HCEC 1CT (cell line): ENCODE data around the gene PDE11A.
"Not testable (repeated sequence)": the region's sequence is repeated elsewhere in the genome, so short reads cannot be mapped to it uniquely, and the experiment has no call there.

Experiments
- DNase-seq: peaks from one replicate; pipeline ENCODE4 v3.0.0-alpha.2; 2017

PDE11A gene

GRCh38 chr2:177810906-177811305 is 261.7 kb downstream of the PDE11A start:
- DNase-seq: no peak

- DNase-seq: no peak
These were observed 263.4 kb downstream of the PDE11A start for GRCh38 chr2:177808984-177809809.

DNA sequence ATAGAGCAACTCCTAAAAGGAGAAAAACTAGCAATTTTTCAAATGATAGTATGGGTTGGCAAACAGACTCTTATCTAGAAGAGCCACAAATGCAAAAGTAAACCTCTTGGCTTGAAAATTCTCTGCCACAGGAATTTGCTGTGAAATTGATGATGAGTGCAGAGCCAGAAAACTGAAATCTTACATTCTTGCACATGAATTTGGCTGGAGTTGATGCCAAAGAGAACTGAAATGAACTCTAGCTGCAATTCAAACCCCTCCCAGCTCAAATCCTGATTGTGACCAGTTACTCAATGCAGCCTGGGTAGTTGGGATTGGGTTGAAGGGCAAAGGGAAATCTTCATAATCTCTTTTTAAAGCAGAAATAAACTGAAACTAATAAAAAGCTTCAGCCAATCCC is 266.6 kb downstream of the PDE11A start:
- no peak for DNase-seq

DNA sequence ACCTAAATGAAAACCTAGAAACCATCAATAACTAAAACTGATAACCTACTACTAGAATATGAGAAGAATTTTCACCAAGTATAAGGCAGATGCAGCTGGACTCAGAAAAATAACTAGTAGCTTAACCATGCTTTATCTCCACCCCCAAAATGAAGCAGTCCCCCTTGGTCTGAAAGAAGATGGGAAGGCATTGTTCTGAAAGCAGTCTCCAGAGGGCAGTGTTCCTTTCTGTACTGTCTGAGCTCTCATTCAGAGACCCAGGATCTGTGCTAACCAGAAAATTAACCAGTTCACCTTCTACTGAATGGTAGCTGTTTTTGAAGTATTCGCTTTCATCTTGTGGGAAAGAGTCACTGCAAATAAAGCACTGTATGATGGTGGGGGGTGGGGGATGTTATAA is 273.0 kb downstream of the PDE11A start:
- peak; percentile 37 for DNase-seq

GRCh38 chr2:177797808-177798207 is 274.8 kb downstream of the PDE11A start:
- no peak for DNase-seq

GRCh38 chr2:177796654-177797415 is 275.7 kb downstream of the PDE11A start:
- DNase-seq: no peak

GRCh38 chr2:177796011-177796410 is 276.6 kb downstream of the PDE11A start:
- DNase-seq: no peak

DNA sequence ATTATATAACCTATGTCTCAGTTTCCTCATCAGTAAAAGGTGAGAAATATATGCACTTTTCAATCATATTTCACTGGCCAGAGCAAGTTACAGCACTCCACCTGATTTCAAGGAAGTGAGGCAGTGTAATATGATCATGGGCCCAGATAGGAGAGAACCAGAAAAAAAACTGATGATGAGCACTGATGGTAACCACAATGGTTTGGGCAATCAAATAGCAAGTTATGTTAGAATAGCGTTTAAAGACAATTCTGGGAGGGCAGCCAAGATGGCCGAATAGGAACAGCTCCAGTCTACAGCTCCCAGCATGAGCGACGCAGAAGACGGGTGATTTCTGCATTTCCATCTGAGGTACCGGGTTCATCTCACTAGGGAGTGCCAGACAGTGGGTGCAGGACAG is 287.4 kb downstream of the PDE11A start:
- DNase-seq: not testable (repeated sequence)

- DNase-seq: peak; percentile 60
These were observed 287.9 kb downstream of the PDE11A start for GRCh38 chr2:177784745-177785067.

- DNase-seq: peak; percentile 63
These were observed 288.5 kb downstream of the PDE11A start for GRCh38 chr2:177783835-177784744.

DNA sequence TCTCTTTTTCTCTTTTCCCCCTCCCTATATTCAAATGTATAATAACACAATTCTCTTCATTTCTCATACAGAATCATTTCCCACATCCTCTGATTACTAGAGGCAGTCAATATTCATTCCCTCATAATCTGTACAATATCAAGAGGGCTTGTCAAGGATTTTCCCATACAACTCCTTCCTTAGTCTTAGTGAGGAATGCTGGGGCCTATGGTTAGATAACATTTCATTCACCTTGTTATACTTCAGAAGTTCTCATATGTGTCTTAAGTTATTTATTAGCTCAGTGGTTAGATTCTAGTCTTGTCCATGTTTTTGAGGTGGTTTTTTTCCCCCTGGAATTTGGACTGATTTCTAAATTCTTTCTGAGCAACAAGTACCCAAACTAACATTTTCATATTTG is 289.5 kb downstream of the PDE11A start:
- no peak for DNase-seq

DNA sequence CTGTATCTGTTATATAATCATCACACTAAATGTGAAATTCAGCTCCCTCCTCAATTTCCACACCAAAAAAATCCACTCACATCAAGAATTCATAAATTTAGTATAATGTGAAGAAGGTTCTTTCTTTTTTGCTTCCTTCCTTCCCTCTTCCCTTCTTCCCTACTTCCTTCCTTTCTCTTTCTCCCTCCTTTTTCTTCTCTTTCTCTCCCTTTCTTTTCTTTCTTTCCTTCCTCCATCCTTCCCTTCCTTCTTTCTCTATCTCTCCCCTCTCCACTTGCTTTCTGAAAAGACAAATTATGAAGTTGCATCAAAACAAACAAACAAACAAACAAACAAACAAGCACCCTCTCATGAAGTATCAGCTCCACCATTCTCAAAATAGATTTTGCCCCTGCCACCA is 290.0 kb downstream of the PDE11A start:
- DNase-seq: no peak

GRCh38 chr2:177778472-177778871 is 294.1 kb downstream of the PDE11A start:
- no peak for DNase-seq

- peak; percentile 16 for DNase-seq
These were observed 300.0 kb downstream of the PDE11A start for GRCh38 chr2:177772529-177772928.

DNA sequence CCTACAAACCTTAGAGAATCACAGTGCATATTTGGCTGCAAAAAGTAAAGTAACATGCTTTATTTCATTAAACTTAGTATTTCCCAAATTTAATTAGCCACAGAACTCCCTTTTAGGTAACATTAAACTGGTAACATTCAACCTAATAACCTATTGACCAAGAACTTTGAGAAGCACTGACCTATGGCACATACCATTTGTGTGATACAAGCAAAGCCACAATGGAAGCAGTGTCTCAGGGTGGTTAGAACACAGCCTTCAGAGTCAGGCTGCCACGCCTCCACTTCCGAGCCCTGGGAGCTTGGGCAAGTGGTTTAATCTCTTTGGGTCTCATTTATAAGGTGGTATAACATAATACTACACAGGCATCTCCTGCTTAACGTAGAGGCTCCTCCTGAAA is 301.4 kb downstream of the PDE11A start:
- DNase-seq: no peak

DNA sequence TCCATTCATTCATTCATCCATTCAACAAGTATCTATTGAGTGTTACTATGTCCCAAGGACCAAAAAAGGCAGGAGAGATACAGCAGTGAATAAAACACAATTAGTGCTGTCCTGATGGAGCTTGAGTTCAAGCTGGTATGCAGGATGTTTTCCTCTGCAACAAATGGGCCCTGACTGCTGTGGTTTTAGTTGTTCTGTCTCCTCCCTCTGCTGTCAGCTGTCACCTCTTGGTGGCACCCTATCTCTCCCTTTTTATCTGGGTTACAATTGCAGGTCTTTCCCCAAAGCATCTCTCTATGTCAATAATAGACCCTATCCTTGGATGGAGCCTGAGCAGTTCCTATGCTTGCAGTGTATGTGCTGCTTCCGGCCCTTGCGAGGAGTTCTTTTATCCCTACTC is 304.8 kb downstream of the PDE11A start:
- no peak for DNase-seq

- peak; percentile 4 for DNase-seq
These were observed 306.9 kb downstream of the PDE11A start for GRCh38 chr2:177765698-177766097.

DNA sequence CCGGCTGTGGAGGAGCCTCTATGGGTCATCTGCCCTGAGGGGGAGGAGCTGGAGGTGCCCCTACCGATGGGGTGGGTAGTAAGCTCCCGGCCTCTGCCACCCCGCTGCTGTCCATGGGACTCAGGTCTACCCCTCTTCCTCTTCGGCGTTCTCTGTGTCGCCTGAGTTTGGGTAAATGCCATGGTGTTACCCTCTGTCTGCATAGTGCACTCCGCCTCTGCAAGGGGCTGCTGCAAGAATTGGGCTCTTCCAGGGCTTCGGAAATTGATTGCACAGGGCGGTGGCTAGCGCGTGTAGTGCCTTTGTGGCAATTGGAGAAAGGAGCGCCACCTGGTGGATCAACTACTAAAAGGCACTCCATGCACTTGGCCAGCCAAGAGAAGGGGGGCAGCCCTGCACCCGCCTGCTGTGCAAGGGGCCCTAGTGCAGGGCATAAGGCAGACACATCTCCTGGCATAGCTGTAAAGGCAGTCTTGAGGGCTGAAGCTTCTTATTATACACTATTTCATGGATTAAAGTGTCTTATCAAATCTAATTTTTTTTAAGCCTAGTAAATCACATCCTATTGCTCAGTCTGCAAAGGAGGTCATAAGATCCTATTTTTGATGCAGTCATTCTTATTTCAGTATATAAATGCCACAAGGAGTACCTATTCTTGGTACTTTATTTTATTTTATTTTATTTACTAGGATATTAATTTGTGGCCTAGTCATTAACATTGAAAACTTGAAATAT is 308.9 kb downstream of the PDE11A start:
- DNase-seq: peak; percentile 64

GRCh38 chr2:177759443-177759842 is 313.1 kb downstream of the PDE11A start:
- DNase-seq: no peak

- DNase-seq: peak; percentile 16
These were observed 313.8 kb downstream of the PDE11A start for GRCh38 chr2:177758591-177759371.

DNA sequence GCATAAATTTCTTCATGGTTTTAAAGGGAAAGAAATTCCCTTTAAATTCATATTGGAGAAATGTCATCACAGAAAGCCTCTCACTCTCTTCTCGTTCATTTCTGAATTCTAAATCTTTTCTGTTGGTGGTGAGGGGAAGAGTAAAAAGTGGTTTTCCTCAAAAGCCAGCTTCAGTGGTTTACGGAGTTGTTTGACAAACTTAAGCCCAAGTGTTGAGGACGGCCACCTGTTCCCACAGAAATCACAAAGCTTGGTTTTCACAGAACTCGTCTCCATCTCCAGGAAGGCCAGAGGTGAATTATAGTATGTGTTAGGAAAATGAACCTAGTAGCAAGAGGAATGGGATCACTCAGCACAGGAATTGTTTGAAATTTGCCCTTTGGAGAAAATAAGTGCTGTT is 316.2 kb downstream of the PDE11A start:
- DNase-seq: no peak

- DNase-seq: no peak
These were observed 318.1 kb downstream of the PDE11A start for GRCh38 chr2:177754492-177754873.
